ENCODE data around the gene ADAMTS16. TPM values are rescaled to one million over a fixed set of nuclear protein-coding genes. Genes with fewer than 3 reads are reported as not detected.

Gene ADAMTS16
- under 1 TPM; 0.10 to 0.35 (median 0.26) TPM for total RNA-seq
- long read RNA-seq, donor 1 = 0 reads
- long read RNA-seq, donor 2 = 0 reads

- no peaks in the 10 kb centered on the region for H3K9me3 ChIP-seq
- H3K4me1 ChIP-seq (ENCODE audit: low read depth) = no peaks in the 10 kb centered on the region
- H3K36me3 ChIP-seq (ENCODE audit: low read depth) = no peaks in the 10 kb centered on the region
- TF ChIP-seq CTCF (IDR thresholded peaks at IDR 0.05) = no peak
- no peak within 1 kb of the TSS for H3K4me3 ChIP-seq
- DNase-seq = no peak
- intact Hi-C loops (cut with DNase I, micrococcal nuclease) = loop anchor here (5.0 kb wide), 1 partner anchor 277 kb away; no protein-coding TSS in a partner anchor
- ATAC-seq = no peak
Observed at GRCh38 chr5:5139777-5140478, at the start of gene ADAMTS16. ADAMTS16 (plus strand) TSS chr5:5140330; CDS start chr5:5140468, 138 bp downstream.

GRCh38 chr5:5092149-5092548 is 48.0 kb upstream of the ADAMTS16 start:
- TF ChIP-seq CTCF (IDR thresholded peaks at IDR 0.05) = no peak
- Histone ChIP-seq H3K36me3 (ENCODE audit: low read depth) (no peaks in the 10 kb centered on the region), H3K9me3 (no peaks in the 10 kb centered on the region), H3K4me3 (no peak overlapping the region), H3K4me1 (ENCODE audit: low read depth) (no peaks in the 10 kb centered on the region)
- ATAC-seq = no peak
- intact Hi-C loops (cut with DNase I, micrococcal nuclease) = no loop called here
- DNase-seq = no peak

GRCh38 chr5:5100635-5101034 is 39.5 kb upstream of the ADAMTS16 start:
- intact Hi-C loops (cut with DNase I, micrococcal nuclease) = no loop called here
- Histone ChIP-seq H3K4me3 (no peak overlapping the region), H3K36me3 (ENCODE audit: low read depth) (no peaks in the 10 kb centered on the region), H3K4me1 (ENCODE audit: low read depth) (no peaks in the 10 kb centered on the region), H3K9me3 (no peaks in the 10 kb centered on the region)
- TF ChIP-seq CTCF (IDR thresholded peaks at IDR 0.05) = no peak
- DNase-seq = no peak
- ATAC-seq = no peak

GRCh38 chr5:5101676-5102075 is 38.5 kb upstream of the ADAMTS16 start:
- DNase-seq (no peak), ATAC-seq (no peak)
- no peak for TF ChIP-seq CTCF (IDR thresholded peaks at IDR 0.05)
- intact Hi-C loops (cut with DNase I, micrococcal nuclease) = no loop called here
- Histone ChIP-seq H3K4me1 (ENCODE audit: low read depth) (no peaks in the 10 kb centered on the region), H3K9me3 (no peaks in the 10 kb centered on the region), H3K4me3 (no peak overlapping the region), H3K36me3 (ENCODE audit: low read depth) (no peaks in the 10 kb centered on the region)

GRCh38 chr5:5103245-5103644 is 36.9 kb upstream of the ADAMTS16 start:
- DNase-seq (no peak), ATAC-seq (no peak)
- Histone ChIP-seq H3K36me3 (ENCODE audit: low read depth) (no peaks in the 10 kb centered on the region), H3K4me3 (no peak overlapping the region), H3K9me3 (no peaks in the 10 kb centered on the region), H3K4me1 (ENCODE audit: low read depth) (no peaks in the 10 kb centered on the region)
- no peak for TF ChIP-seq CTCF (IDR thresholded peaks at IDR 0.05)
- intact Hi-C loops (cut with DNase I, micrococcal nuclease) = no loop called here
